GM13976 (cell line): ENCODE results near the gene STK35.

Experiments used
- DNase-seq: peaks from one replicate; pipeline ENCODE4 v3.0.0; 2012; ENCODE audit warnings: low spot score
- CTCF ChIP-seq: IDR thresholded peaks from 2 replicates; pipeline ENCODE4 v1.5.1; 2012; ENCODE audit warnings: borderline replicate concordance, mild to moderate bottlenecking; ENCODE audit not compliant: insufficient read depth; ENCODE audit errors: extremely low read depth, missing control alignments, control extremely low read depth
- in situ Hi-C: fragments of 300-500 bp; cut with MboI; formaldehyde crosslinking; loops from one replicate; pipeline ENCODE4 v1.12.0; 2022; ENCODE audit warnings: low sequenced_read_pairs, mixed read lengths, inconsistent platforms; ENCODE audit not compliant: unreplicated experiment

STK35 gene

DNA sequence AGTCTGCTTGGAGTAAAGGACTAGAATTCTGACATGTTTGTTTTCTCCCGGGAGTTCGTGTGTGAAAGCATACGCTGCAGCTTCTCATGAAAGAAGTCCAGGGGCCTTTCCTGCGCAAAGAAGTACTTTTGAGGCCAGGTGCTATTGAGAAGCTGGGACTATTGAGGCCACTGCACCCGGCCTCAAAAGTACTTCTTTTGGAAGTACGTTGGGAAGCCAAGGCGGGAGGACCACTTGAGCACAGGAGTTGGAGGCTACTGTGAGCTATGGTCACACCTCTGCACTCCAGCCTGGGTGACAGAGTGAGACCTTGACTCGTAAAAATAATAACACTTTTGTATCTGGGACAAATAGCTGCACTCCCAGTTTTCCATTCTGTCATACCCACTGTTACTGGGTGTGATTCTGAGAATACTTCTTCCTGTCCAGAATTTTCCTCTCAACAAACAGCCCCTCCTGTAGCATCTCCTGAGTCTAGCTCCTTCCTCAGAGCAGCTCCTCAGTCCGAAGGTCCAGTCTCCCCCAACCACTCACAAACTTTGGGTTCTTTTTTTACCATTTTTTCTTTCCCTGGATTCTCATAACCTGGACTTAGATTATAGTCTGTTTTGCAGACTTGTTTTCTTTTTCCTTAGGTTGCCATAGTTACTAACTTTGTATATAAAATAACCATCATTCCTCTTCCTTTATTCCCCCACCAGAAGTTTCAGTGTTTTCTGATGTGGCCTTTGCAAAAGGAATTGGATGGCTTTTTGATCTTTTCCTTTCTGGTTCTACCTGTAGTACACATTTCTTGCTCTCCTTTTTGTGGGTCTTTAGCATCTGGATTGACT, 12.7 kb downstream of the STK35 start:
- in situ Hi-C loops, result no loop called here
- DNase-seq, result no peak
- no peak for TF ChIP-seq CTCF

GRCh38 chr20:2114990-2115681, 13.5 kb downstream of the STK35 start:
- in situ Hi-C loops, result no loop called here
- TF ChIP-seq CTCF, result no peak
- DNase-seq, result no peak

DNA sequence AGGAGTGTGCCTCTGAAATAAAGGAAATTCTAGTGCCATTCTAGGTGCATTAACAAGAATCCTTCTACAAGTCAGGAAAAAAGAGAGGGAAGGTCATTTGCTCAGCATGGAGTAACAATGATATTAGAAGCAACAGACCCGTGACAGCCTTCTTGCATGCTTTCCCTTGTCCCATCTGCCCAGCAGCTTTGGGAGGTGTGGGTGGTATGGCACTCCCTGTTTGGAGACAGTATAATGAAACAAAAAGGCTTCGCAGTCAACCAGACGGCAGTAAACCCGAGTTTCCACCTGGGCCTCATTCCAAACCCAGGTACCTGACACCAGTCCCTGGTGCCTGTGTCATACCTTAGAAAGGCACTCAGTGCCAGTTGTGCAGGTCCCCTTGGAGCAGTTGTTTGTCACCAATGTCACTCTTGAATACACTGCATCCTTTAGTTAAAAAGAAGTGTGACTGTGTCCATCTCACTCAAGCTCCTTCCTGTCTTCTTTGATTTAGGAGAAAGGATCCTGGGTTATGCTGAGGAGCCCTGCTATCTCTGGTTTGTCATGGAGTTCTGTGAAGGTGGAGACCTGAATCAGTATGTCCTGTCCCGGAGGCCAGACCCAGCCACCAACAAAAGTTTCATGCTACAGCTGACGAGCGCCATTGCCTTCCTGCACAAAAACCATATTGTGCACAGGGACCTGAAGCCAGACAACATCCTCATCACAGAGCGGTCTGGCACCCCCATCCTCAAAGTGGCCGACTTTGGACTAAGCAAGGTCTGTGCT, 14.7 kb downstream of the STK35 start:
- in situ Hi-C loops, result no loop called here
- TF ChIP-seq CTCF, result no peak
- DNase-seq, result no peak

DNA sequence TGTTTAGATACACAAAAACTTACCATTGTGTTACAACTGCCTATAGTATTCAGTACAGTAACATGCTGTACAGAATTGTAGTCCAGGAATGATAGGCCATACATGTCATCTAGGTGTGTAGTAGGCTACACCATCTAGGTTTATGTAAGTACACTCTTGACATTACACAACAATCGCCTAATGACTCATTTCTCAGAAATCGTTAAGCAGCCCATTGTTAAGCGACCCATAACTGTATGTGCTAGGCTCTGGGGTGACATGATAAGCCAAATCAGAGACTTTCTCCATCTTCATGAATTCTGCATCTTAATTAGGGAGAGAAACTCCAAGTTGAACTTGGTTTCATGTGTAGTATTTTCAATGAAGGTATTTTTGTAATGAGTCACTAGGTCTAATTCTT, 17.2 kb downstream of the STK35 start:
- no peak for TF ChIP-seq CTCF
- no peak for DNase-seq
- in situ Hi-C loops, result no loop called here

DNA sequence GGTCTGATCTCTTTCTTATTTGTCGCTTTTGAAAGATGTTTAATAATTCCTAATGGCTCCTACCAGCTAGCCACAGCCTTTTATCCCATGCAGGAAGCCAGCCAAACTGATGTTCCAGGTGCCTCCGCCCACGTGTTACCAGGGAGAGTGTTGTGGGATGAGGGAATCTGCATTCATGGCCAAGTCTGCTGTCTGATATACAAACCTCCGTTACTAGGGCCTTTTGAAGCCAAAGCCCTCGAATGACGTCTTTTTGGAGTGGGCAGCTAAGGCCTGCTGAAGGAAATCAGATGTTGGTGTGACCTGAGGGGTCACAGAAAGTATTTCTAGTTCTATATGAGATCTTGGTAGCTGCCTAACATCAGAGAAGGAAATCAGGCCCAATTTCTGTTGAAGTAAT, 21.3 kb downstream of the STK35 start:
- in situ Hi-C loops, result no loop called here
- TF ChIP-seq CTCF, result no peak
- DNase-seq, result no peak

- in situ Hi-C loops, result no loop called here
- TF ChIP-seq CTCF, result no peak
- DNase-seq, result no peak
Measured at GRCh38 chr20:2123720-2124119, 22.1 kb downstream of the STK35 start.
